ENCODE measurements around the gene INMT.

The INMT gene

GRCh38 chr7:30727061-30727945, 24.6 kb upstream of the INMT start:
- no peak for DNase-seq (ENCODE audit: low read depth in 4 of 4, low spot score in 1 of 4)

- DNase-seq (ENCODE audit: low read depth in 4 of 4, low spot score in 1 of 4): no peak
Measured at GRCh38 chr7:30728591-30729100, 23.3 kb upstream of the INMT start.

GRCh38 chr7:30729642-30730041, 22.3 kb upstream of the INMT start:
- DNase-seq (ENCODE audit: low read depth in 4 of 4, low spot score in 1 of 4): no peak

GRCh38 chr7:30730097-30730496, 21.8 kb upstream of the INMT start:
- no peak for DNase-seq (ENCODE audit: low read depth in 4 of 4, low spot score in 1 of 4)

GRCh38 chr7:30730996-30731395, 20.9 kb upstream of the INMT start:
- no peak for DNase-seq (ENCODE audit: low read depth in 4 of 4, low spot score in 1 of 4)

- no peak for DNase-seq (ENCODE audit: low read depth in 4 of 4, low spot score in 1 of 4)
Measured at GRCh38 chr7:30731581-30731980, 20.4 kb upstream of the INMT start.

- no peak for DNase-seq (ENCODE audit: low read depth in 4 of 4, low spot score in 1 of 4)
Measured at GRCh38 chr7:30732606-30733005, 19.3 kb upstream of the INMT start.

GRCh38 chr7:30733216-30733615, 18.7 kb upstream of the INMT start:
- DNase-seq (ENCODE audit: low read depth in 4 of 4, low spot score in 1 of 4): no peak

- no peak for DNase-seq (ENCODE audit: low read depth in 4 of 4, low spot score in 1 of 4)
Measured at GRCh38 chr7:30733691-30734090, 18.2 kb upstream of the INMT start.

- DNase-seq (ENCODE audit: low read depth in 4 of 4, low spot score in 1 of 4): no peak
Measured at GRCh38 chr7:30734497-30734896, 17.4 kb upstream of the INMT start.

- DNase-seq (ENCODE audit: low read depth in 4 of 4, low spot score in 1 of 4): no peak
Measured at GRCh38 chr7:30735631-30736030, 16.3 kb upstream of the INMT start.

GRCh38 chr7:30736291-30736690, 15.6 kb upstream of the INMT start:
- no peak for DNase-seq (ENCODE audit: low read depth in 4 of 4, low spot score in 1 of 4)

GRCh38 chr7:30738026-30738915, 13.7 kb upstream of the INMT start:
- no peak for DNase-seq (ENCODE audit: low read depth in 4 of 4, low spot score in 1 of 4)

GRCh38 chr7:30739691-30740090, 12.2 kb upstream of the INMT start:
- no peak for DNase-seq (ENCODE audit: low read depth in 4 of 4, low spot score in 1 of 4)

- peak; percentile 49 to 68 (median 60) for DNase-seq (ENCODE audit: low read depth in 4 of 4, low spot score in 1 of 4)
Measured at GRCh38 chr7:30740417-30741181, 11.3 kb upstream of the INMT start.

- DNase-seq (ENCODE audit: low read depth in 4 of 4, low spot score in 1 of 4): no peak
Measured at GRCh38 chr7:30741289-30741688, 10.6 kb upstream of the INMT start.

- DNase-seq (ENCODE audit: low read depth in 4 of 4, low spot score in 1 of 4): no peak
Measured at GRCh38 chr7:30743371-30744074, 8.4 kb upstream of the INMT start.

- DNase-seq (ENCODE audit: low read depth in 4 of 4, low spot score in 1 of 4): no peak
Measured at GRCh38 chr7:30744075-30744417, 7.9 kb upstream of the INMT start.

- no peak for DNase-seq (ENCODE audit: low read depth in 4 of 4, low spot score in 1 of 4)
Measured at GRCh38 chr7:30745261-30745941, 6.5 kb upstream of the INMT start.

GRCh38 chr7:30750010-30750409, 1.9 kb upstream of the INMT start:
- DNase-seq (ENCODE audit: low read depth in 4 of 4, low spot score in 1 of 4): no peak
